Measurements from ENCODE around the gene CYREN.
"Not testable (repeated sequence)": the region's sequence is repeated elsewhere in the genome, so short reads cannot be mapped to it uniquely, and the experiment has no call there.

CYREN gene, protein sequence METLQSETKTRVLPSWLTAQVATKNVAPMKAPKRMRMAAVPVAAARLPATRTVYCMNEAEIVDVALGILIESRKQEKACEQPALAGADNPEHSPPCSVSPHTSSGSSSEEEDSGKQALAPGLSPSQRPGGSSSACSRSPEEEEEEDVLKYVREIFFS

DNA sequence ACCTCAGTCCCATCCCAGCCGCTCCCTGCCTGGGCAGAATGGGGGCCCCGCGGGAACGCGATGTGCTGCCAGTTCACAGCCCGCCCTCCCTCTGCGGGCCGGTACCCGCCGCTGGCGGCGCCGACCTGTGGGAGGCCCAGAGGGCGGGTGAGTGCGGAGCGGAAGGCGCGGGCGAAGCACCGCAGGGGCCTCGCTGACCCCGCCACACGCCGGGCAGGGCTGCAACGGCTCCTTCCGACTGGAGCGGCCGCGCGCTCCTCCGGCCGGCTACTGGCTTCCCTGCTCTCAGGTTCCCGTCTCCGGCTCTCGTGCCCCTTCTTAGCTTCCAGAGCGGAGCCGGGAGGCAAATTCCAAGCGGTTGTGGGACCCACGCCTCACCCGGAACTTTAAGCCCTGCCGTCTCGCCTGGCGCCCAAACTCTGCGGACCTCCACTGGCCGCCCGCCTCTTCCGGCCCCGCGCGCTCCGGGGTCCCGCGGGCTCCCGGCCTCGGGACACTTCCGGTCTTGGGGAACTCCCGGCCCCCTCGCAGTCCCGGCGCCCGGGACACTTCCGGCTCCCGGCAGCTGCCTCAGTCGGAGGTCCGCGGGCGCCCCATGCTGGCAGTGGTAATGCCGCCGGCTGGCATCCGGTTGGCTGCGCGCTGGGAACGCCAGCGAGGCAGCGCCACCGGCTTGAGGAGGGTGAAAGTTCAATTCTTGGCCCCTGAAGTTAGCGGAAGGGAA is at the start of gene CYREN:
Gene CYREN, minus strand, starts transcription at position 434 of the 724 bp plus-strand sequence. CDS start 1,785 bp downstream, outside the sequence.
- peak; percentile 91 for DNase-seq

DNA sequence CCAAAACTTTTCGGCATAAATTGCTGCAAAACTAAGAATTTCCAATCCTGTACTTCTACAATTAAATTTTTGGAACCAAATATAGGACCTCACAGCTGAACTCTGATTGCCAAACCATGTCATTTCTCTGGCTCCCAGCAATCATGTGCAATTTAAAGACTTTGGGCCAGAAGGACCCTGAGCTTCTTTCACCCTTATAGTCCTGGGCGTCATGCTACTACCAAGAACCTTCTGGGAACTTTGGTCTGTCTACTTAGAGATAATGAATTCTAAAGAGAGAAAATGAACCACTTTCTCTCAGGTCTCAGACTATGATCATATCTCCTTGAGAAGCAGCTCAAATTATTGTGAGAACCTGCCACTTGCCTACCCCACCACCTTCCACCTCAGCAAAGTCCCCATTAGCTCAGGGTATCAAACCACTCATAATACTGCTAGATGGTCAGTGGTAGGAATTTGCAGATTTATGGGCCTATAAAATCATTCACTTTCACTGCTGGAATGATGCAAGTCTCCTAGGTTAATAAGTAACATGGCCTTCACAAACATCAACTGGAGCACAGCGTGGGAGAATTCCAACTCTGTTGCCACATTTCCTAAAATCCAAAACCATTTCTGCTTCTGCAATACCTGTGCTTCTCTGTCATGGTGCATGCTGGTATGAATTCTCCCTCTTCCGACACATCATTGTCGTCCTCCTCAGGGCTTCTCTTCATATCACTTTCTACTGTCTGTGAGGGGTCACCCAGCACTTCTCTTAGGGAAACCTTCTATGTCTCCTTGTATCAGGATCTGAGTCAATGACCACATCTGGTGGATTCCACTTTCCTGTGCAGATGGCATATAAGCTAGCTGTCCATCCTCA is 47.4 kb upstream of the CYREN start:
- DNase-seq, result no peak

DNA sequence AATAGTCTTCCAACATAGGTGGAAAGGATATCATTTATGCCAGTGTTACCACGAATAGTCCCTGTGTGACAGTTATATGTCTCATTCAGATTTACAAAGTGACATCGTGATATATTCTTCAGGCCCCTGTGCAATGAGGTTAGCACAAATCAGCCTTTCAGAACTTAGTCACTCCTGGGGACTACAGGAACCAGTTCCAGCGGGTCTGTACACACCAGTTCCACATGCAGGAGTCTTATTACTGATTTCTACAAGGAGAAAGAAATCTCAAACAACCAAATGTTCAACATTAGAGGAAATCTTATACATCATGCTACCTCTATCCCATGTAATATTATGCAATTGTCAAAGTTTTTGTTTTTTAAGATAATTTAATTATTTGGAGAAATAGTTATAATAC is 45.2 kb upstream of the CYREN start:
- DNase-seq, result no peak

DNA sequence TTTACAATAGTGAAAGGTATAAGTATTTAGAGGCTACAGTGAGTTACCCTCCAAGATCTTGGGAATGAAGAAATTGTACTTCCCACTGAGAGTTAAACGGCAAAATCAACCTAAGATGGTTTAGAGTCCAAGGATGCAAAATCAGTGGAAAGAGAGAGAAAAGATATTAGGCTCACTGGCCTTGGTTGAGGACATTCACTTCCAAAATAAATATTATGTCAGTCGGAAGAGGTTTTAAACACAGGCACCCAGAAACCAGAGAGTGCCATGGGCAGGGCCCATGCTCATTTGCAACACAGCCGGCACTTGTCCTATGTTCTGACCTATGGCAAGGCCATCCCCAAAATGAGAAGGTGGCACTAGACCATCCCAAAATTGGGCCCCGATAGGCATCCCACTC is 44.7 kb upstream of the CYREN start:
- DNase-seq, result no peak

DNA sequence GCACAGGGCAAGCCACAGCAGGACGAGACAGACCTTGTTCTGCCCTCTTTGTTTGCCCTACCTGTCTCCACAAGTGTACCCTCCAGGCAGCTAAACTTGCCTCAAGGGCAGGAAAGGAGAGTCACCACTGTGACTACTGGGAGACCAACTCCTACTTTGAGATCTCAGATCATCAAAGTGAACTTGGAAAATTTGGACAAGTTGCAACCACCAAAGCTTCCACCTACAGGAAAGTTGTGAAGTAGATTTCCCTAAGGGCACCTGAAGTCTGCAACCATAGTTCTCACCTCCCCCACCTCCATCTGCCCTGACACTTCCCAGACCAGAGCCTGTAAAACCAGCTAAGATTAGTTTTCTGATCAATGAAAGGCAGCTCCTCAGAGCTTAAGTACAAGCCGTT is 43.3 kb upstream of the CYREN start:
- DNase-seq, result no peak

DNA sequence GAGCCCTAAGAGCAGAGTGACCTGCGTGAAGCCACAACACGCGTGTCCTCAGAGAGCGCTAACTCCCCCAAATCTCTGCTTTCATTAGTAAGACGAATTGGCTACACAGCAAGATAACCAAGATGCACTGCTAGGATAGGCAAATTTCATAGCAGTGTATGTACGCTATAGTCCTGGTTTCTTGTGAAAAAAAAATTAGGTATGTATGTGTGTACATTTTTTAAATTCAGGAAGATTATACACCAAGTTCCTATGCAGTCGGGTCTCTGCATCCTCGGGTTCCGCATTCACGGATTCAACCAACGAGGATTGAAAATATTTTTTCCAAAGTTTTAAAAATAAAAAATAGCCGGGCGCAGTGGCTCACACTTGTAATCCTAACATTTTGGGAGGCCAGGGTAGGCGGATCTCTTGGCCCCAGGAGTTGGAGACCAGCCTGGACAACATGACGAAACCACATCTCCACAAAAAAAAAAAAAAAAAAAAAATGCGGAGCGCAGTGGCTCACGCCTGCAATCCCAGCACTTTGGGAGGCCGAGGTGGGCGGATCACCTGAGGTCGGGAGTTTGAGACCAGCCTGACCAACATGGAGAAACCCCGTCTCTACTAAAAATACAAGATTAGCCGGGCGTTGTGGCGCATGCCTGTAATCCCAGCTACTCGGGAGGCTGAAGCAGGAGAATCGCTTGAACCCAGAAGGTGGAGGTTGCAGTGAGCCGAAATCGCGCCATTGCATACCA is 41.6 kb upstream of the CYREN start:
- DNase-seq, result not testable (repeated sequence)

DNA sequence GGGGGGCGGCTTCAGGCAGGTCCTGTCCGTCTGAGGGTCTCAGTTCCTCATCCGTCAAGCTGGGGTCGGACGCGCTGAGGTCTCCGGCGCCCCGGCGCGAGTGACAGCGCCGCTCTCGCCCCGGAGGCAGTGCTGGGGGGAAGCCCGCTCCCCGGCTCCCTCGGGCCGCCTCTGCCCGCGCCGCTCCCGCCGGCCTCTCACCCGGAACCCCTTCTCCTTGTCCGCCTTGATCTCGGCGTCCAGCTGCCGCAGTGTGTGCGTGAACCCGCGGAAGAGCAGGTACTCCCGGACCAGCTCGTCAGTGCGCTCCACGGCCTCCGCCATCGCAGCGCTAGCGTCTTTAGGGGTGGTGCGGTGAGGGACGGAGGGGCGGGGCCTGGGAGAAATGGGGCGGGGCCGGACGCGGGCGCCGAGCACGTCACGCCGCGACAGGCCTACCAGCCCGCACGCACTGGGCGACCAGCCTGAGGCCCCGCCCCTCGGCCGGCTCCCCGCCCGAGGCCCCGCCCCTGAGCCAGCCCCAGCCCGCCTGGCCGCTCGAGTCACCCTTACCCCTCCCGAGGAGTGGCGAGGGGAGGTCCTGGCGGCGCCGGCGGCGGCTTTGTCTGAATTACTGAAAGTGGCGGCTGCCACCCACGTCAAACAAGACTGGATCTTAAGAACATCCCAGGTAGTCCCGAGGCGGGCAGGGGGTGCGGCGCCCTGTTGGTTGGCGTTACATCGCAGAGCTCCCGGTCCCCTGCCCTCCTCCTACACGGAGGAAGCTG is 40.9 kb upstream of the CYREN start, which contains the start of gene WDR91:
Gene WDR91, minus strand, starts transcription at position 348 of the 767 bp plus-strand sequence. Its CDS starts 24 bp downstream, at position 324.
- DNase-seq, result peak; percentile 86

DNA sequence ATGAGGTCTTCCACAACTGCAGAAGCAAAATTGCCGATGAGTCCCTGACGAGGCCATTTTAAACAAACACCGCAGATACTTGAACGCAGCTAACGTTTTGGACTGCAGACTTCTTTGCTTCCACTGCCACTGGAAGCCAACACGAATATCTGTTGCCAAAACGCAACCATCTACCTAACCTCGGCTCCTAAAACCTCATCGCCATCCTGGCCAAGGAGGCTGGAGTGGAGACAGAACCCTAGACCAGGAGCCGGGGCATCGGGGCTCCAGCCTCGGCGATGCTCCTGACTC is 40.3 kb upstream of the CYREN start:
- no peak for DNase-seq

DNA sequence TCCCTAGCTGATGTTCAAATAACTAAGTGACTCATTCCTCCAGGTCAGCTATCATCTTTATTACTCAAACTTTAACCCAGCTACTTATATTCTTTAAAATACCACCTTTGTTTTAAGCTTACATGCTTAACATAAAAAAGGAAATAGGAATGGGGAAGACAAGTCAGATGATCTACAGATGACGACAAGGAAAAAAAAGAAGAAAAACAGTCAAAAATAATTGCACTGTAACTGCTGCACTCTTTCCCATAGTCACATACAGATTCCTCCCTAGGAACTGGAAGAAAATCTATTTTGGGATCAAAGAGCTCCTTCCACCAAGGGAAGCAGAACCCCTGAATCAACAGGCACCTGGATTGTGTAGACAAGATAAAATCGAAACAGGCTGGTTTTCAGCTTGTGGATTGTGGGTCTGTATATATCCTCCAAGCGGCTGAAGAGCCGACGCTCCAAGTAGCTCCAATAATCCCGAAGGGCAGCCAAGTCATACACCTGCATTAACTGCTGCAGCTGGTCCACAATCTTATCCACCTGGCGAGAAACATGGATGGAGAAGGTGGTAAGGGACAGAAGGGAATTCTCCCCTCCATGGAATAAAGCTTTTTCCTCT is 38.8 kb upstream of the CYREN start:
- DNase-seq, result no peak

DNA sequence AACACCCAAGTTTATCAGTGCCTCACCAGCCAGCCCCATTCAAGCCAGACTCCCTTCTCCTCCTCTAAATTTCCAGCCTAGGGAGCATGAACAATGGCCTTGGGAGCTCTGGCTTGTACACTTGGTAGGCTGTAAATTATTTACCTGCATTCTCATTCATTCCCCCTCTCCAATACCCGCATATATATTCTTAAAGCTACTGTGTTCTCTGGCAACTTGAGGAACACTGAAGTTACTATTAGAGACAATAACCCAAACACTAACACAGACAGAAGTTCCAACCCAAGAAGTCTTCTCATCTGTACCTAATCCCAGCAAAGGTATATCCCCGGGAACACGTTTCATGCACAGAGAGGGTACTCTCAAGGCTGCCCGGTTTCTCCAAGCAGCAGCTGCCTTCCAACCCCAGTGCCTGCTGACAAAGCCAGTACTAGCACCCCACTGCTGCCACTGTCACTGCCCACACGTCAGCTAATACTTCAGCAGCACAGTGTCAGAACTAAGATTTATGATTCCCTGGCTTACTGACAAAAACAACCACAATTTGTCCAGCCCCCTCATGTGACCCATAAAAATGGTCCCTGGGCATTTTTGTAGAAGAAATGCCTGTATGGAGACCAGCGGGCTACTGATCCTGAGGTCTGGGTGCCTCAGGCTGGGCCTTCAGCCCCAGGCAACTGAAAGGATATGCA is 37.7 kb upstream of the CYREN start:
- DNase-seq, result no peak

DNA sequence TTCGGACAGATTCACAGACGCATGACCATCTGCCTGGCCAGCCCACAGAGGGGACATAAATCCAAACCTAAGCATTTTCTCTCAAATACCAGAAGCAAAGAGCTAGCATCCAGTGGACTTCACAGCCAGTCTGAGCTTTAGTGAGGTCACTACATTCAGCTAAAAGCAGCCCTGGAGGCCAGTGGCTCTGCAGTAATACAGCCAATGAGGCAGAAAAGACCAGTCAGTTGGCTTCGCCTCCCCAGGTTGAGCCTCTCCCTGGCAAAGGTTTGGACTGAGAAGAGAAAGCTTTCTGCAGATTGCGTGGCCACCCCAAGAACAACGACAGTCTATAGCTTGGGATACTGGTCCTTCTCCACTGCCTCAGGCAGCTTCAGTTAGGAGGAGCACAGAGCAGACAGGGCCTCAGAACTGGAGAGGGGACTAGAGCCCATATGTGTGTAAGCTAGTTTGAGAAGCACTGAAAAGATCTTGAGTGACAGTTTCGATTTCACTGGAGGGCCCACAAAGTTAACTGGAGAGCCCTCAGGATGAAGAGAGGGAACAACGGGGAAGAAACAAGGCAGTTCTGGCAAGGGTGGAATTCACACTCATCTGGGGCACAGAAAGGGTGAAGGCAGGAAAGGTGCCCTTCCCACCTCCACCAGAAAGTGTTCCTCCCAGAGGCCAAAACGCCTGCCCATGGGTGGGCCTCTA is 37.0 kb upstream of the CYREN start:
- no peak for DNase-seq

DNA sequence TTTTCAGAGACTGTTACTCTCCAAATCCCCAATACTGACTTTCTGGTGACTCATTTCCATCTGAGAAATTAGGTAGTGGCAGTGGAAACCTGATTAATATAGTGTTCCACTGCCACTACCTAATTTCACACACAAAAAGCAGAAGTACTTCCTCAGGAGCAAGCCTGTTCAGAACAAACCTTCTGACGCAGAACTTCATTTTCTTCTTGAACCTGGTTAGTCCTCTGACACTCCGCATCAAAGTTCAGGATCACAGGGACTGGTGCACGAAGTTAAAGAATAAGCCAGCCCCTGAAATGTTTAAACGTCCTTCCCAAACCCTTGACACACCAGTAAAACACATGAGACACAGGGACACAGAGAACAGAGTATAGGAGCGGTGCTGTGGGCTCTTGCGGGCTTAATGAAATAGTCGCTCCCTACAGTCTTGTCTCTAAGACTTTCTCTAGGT is 36.5 kb upstream of the CYREN start:
- DNase-seq, result no peak

DNA sequence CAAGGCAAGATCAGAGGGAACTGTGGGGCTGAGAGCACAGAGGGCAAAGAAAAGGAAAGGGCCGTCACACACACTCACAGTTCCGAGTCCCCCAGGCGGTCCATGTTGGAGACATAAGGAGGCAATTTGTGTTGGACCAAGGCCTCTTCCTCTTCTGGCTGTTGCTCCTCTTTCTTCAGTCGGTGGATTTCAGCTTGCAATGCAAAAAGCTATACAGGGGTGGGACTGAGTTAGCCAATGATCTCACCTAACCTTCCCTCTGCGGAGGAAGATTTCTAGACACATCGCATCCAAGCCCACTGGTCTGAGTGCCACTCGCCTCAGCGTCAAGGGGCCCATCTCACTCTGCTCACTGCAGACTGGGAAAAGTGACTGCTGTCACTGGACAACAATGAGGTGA is 35.3 kb upstream of the CYREN start:
- no peak for DNase-seq

DNA sequence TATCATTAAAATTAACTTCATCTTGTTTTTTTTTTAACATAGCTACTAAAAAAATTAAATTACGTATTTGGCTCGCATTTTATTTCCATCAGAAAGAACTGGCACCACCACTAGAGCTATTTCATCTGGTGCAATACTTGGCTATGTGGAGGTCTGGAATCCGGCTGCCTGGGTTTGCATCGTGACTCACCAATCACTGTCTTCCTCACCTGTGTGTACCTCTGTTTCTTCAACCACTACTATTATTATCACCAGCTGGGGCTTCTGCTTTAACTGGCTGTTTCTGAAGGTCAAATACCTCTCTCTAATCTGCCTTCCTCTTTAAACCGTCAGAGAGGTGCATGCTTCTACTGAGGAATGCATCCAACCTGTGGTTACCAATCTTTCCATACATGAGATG is 34.4 kb upstream of the CYREN start:
- DNase-seq, result no peak

DNA sequence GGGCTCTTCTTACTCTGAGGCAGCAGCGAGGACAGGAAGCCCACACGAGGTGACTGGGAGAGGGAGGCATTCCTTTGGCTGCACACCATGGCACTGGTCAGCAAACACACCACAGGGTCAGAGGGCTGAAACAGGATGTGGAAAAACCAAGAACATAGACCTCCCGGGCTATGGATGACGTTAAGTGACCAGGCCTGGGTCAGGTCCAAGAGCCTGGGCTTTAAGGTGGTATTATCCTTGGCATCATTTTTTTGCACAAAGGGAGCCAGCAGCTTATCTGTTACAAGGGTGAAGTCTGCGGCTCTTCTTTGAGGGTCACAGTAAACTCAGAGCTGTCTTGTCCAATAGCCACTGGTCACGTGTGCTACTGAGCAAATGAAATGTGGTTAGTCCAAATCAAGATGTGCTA is 33.8 kb upstream of the CYREN start:
- no peak for DNase-seq

DNA sequence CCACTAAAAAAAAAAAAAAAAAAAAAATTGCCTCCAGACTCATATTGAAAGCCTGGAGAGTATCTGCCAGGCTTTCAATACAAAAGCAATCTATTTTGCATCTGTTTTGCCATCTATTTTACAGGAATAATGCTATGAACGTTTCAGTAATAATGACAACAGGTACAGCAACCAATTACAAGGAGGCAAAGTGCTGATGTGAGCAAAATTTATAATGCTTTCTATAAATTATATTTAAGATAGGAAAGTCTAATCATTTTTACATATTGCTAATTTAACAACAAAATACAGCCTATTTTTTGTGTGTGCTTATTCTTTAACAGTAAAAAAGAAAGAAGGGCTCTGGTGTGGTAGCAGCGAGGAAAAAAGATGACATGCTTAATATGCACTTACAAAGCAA is 30.8 kb upstream of the CYREN start:
- DNase-seq, result no peak

DNA sequence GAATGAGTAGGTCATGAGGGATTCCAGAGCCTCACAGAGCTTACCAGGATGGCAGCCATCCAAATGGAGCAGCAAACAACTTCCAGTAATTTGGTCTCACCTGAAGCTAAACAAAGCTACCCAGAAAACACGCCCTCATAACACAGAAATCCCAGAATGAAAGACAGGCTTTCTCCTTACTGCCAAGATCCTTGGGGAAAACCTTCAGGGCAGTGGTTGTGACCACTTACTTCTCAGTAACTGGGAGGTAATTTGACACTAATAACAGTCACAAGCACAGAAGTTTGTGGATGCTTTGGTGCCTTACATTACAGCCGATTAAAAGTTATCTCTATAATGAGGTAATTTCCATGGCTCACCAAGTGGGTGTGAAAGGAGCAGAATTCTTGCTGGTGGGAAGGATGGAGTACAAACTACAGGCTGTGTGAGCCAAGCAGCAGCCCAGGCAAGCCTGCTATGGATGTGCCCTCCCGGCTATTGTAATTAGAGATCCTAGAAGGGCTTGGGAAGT is 30.4 kb upstream of the CYREN start:
- no peak for DNase-seq

DNA sequence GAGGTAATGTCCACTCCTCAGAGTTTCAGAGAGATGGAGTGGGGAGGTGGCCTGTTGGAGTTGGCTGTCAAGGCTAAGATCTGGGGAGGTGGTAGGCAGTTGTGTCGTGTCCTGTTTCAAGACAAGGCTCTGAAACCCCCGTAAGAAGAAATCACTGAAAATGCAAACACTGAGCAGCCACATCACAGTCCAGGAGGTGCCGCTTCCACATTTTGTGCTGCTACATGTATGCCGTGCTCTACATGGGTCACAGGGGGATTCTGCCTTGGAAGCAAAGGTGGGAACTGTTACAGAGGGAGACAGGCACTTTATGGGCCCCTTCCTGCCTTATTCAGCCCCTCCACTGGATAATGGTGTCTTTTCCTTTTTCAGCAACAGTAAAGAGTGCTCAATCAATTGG is 28.9 kb upstream of the CYREN start:
- DNase-seq, result no peak

DNA sequence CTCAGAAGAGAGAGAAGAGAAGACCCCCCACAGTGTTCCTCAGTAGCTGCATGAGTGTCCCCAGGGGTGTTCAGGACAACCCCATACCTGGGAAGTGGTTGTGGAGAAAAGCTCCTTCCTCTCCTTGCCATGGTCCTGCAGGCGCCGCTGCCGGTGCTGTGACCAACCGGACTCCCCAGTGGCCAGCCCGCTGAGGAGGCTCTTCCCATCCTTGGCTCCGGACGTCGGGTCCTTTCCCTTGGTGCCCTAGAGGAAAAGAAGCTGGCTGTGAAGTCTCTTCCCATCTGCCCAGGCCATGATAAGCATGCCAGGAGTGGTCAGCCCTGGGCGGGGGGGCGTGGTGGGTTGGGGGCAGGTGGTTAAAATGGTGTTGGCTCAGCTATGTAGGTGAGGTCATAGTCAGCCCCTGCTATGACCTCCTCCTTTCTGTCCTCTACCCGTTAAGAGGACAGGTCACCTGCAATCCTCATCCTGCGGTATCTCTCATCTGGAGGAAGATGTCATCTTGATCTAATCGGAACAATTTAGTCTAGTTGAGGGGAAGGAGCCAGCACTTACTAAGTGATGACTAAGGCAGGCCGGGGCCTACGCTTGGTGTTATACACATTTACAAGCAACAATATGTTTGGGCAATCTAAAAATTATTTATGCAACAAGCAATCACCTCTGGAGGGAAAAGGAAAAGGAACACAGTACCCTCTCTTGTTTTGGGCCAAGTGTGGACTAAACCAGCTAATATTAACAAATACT is 27.6 kb upstream of the CYREN start:
- no peak for DNase-seq

DNA sequence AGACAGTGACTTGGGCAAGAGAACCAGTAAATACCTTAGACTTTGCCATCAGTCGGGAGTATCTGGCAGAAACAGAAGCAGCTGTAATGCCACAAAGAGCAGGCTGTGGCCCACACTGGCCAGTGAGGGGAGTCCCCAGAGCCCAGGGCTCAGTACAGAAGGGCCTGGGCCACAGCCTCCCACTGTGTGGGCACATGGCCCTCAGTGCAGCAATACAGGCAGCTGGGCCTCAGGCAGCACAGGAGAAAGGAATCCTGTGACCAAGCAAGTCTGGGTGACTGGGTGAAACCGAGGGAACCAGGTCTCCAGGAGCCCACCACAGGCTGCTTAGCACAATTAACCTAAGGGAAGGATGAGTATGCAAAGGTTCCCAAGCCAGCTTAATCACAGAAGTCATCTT is 26.8 kb upstream of the CYREN start:
- no peak for DNase-seq

Measured in NCI-H2029 (cell line).